HL-60 (cell line): ENCODE results near the gene EPHX1.
"Not testable (repeated sequence)": the region's sequence is repeated elsewhere in the genome, so short reads cannot be mapped to it uniquely, and the experiment has no call there.

Source experiments
- DNase-seq, 2 experiments: peaks; one replicate each; pipeline ENCODE4 v3.0.0-alpha.2; 2010 to 2020; ENCODE audit warnings: low read depth in 1 of 2, low spot score in 1 of 2
- H3K27ac ChIP-seq: fragments of 250-450 bp; sonication (Bioruptor Pico); replicated peaks from 2 replicates; pipeline ENCODE4 v1.5.1; 2020; ENCODE audit warnings: mild to moderate bottlenecking, moderate library complexity
- H3K27me3 ChIP-seq: fragments of 250-450 bp; sonication (Bioruptor Pico); 2 replicates; pipeline ENCODE4 v1.5.1; 2021; ENCODE audit warnings: mild to moderate bottlenecking, moderate library complexity; ENCODE audit not compliant: insufficient read depth, poor library complexity, severe bottlenecking
- H3K4me3 ChIP-seq: replicated peaks from 2 replicates; pipeline ENCODE4 v1.5.1; 2011; ENCODE audit warnings: mild to moderate bottlenecking, control low read depth, low read length; ENCODE audit not compliant: insufficient read depth
- CTCF ChIP-seq: IDR thresholded peaks from one replicate; pipeline ENCODE4 v1.5.1; 2011; ENCODE audit warnings: low read length, control low read depth, inconsistent platforms; ENCODE audit not compliant: insufficient read depth
- GABPA ChIP-seq: IDR thresholded peaks from 2 replicates; pipeline ENCODE4 v1.6.1; 2012; ENCODE audit warnings: low read depth
- POLR2AphosphoS5 ChIP-seq: IDR thresholded peaks from 2 replicates; pipeline ENCODE4 v1.6.1; 2012; ENCODE audit warnings: low read depth
- REST ChIP-seq: IDR thresholded peaks from 2 replicates; pipeline ENCODE4 v1.6.1; 2012; ENCODE audit warnings: low read depth; ENCODE audit not compliant: insufficient replicate concordance
- SPI1 ChIP-seq: IDR thresholded peaks from 2 replicates; pipeline ENCODE4 v1.6.1; 2012; ENCODE audit warnings: low read depth, mild to moderate bottlenecking, borderline replicate concordance

Gene EPHX1

GRCh38 chr1:225812488-225813213, 2.7 kb downstream of the EPHX1 start:
- Histone ChIP-seq H3K27ac (no peak overlapping the region), H3K27me3 (no peaks in the 10 kb centered on the region), H3K4me3 (no peak overlapping the region)
- no peak for DNase-seq
- TF ChIP-seq SPI1 (no peak), GABPA (no peak), POLR2AphosphoS5 (no peak), REST (no peak)

GRCh38 chr1:225813214-225813964, 3.5 kb downstream of the EPHX1 start:
- Histone ChIP-seq H3K4me3 (peak overlapping the region; percentile 26), H3K27me3 (no peaks in the 10 kb centered on the region), H3K27ac (peak overlapping the region; percentile 65)
- peak; percentile 85 to 92 for DNase-seq
- TF ChIP-seq POLR2AphosphoS5 (peak; percentile 48; the same call in 1 of the 2 replicates), GABPA (0 out of 2 replicates have a peak, but pooled peaks have one; percentile 28), SPI1 (peak; percentile 26; the same call in 1 of the 2 replicates), REST (peak; percentile 33), CTCF (no peak)

GRCh38 chr1:225814381-225814780, 4.5 kb downstream of the EPHX1 start:
- TF ChIP-seq GABPA, result no peak
- TF ChIP-seq REST, result no peak
- TF ChIP-seq SPI1, result no peak
- TF ChIP-seq CTCF, result no peak
- no peak for TF ChIP-seq POLR2AphosphoS5
- H3K27ac ChIP-seq, result peak overlapping the region; percentile 65; the same call in 1 of the 2 replicates

GRCh38 chr1:225815090-225815489, 5.2 kb downstream of the EPHX1 start:
- H3K4me3 ChIP-seq, H3K27ac ChIP-seq, H3K27me3 ChIP-seq, DNase-seq: not testable (repeated sequence)

More at GRCh38 chr1:225814381-225814780, 4.5 kb downstream of the EPHX1 start:
- DNase-seq, result no peak
- Histone ChIP-seq H3K4me3 (no peak overlapping the region), H3K27me3 (no peaks in the 10 kb centered on the region)
